ENCODE results near the gene C6.
A peak's percentile ranks its signal among the peaks of the same experiment; 100 is the strongest.

Gene C6

GRCh38 chr5:41213340-41213739, at the start of gene C6:
TSS of gene C6 (minus strand) at chr5:41213532. CDS start at chr5:41203230, 10,302 bp downstream.
- peak within 1 kb of the TSS in 1 of 3 experiments; percentile 22 for H3K4me3 Mint-ChIP-seq
- peak within 1 kb of the TSS in 1 of 3 experiments; percentile 85 for H3K27ac Mint-ChIP-seq
- H3K4me1 Mint-ChIP-seq = no peaks in the 10 kb centered on the region
- no peak for TF ChIP-seq CTCF (IDR thresholded peaks at IDR 0.05; ENCODE audit: unreplicated experiment in 3 of 3)
- no peaks in the 10 kb centered on the region for H3K27me3 Mint-ChIP-seq (ENCODE audit: low read depth)
- no peaks in the 10 kb centered on the region for H3K36me3 Mint-ChIP-seq (ENCODE audit: low read depth)
- H3K9me3 Mint-ChIP-seq = peaks cover 8% of the 10 kb centered on the region

- H3K4me1 Mint-ChIP-seq = no peaks in the 10 kb centered on the region
- H3K4me3 Mint-ChIP-seq = no peak overlapping the region
- TF ChIP-seq CTCF (IDR thresholded peaks at IDR 0.05; ENCODE audit: unreplicated experiment in 3 of 3) = no peak
- no peaks in the 10 kb centered on the region for H3K27me3 Mint-ChIP-seq (ENCODE audit: low read depth)
- no peaks in the 10 kb centered on the region for H3K9me3 Mint-ChIP-seq
- no peak overlapping the region for H3K27ac Mint-ChIP-seq
- H3K36me3 Mint-ChIP-seq (ENCODE audit: low read depth) = no peaks in the 10 kb centered on the region
Measured at GRCh38 chr5:41256400-41256799, 43.1 kb upstream of the C6 start.

- H3K9me3 Mint-ChIP-seq = no peaks in the 10 kb centered on the region
- no peaks in the 10 kb centered on the region for H3K4me1 Mint-ChIP-seq
- no peaks in the 10 kb centered on the region for H3K27me3 Mint-ChIP-seq (ENCODE audit: low read depth)
- no peak for TF ChIP-seq CTCF (IDR thresholded peaks at IDR 0.05; ENCODE audit: unreplicated experiment in 3 of 3)
- H3K4me3 Mint-ChIP-seq = no peak overlapping the region
- no peaks in the 10 kb centered on the region for H3K36me3 Mint-ChIP-seq (ENCODE audit: low read depth)
- no peak overlapping the region for H3K27ac Mint-ChIP-seq
Measured at GRCh38 chr5:41253109-41253508, 39.8 kb upstream of the C6 start.

GRCh38 chr5:41252036-41252435, 38.7 kb upstream of the C6 start:
- Mint-ChIP-seq H3K4me1 (no peaks in the 10 kb centered on the region), H3K36me3 (ENCODE audit: low read depth) (no peaks in the 10 kb centered on the region), H3K4me3 (no peak overlapping the region), H3K9me3 (no peaks in the 10 kb centered on the region), H3K27me3 (ENCODE audit: low read depth) (no peaks in the 10 kb centered on the region), H3K27ac (no peak overlapping the region)
- no peak for TF ChIP-seq CTCF (IDR thresholded peaks at IDR 0.05; ENCODE audit: unreplicated experiment in 3 of 3)

- Mint-ChIP-seq H3K9me3 (no peaks in the 10 kb centered on the region), H3K4me1 (peaks cover 9% of the 10 kb centered on the region), H3K4me3 (no peak overlapping the region), H3K36me3 (ENCODE audit: low read depth) (no peaks in the 10 kb centered on the region), H3K27me3 (ENCODE audit: low read depth) (no peaks in the 10 kb centered on the region), H3K27ac (no peak overlapping the region)
- TF ChIP-seq CTCF (IDR thresholded peaks at IDR 0.05; ENCODE audit: unreplicated experiment in 3 of 3) = no peak
Measured at GRCh38 chr5:41250351-41250987, 37.1 kb upstream of the C6 start.

GRCh38 chr5:41247135-41247534, 33.8 kb upstream of the C6 start:
- peaks cover 9% of the 10 kb centered on the region for H3K4me1 Mint-ChIP-seq
- no peaks in the 10 kb centered on the region for H3K9me3 Mint-ChIP-seq
- H3K27ac Mint-ChIP-seq = no peak overlapping the region
- no peak overlapping the region for H3K4me3 Mint-ChIP-seq
- H3K27me3 Mint-ChIP-seq (ENCODE audit: low read depth) = no peaks in the 10 kb centered on the region
- no peak for TF ChIP-seq CTCF (IDR thresholded peaks at IDR 0.05; ENCODE audit: unreplicated experiment in 3 of 3)
- H3K36me3 Mint-ChIP-seq (ENCODE audit: low read depth) = no peaks in the 10 kb centered on the region

All from nephron (organoid).